Parathyroid adenoma (tissue), 2 donors: ENCODE data around the gene SLC35F5.
A peak's percentile ranks its signal among the peaks of the same experiment; 100 is the strongest.

ENCODE experiments used
- H2AFZ ChIP-seq: fragments of 300-600 bp; sonication (generic); one replicate; pipeline ENCODE4 v1.7.0; 2017; ENCODE audit warnings: antibody characterized with exemption, mild to moderate bottlenecking
- H3K27ac ChIP-seq: fragments of 300-600 bp; sonication (generic); one replicate; pipeline ENCODE4 v1.7.0; 2017
- H3K27me3 ChIP-seq: fragments of 300-600 bp; sonication (generic); one replicate; pipeline ENCODE4 v1.7.0; 2017; ENCODE audit warnings: low read length; ENCODE audit not compliant: control insufficient read depth, insufficient read depth
- H3K36me3 ChIP-seq: fragments of 300-600 bp; sonication (generic); one replicate; pipeline ENCODE4 v1.7.0; 2017; ENCODE audit warnings: low read length; ENCODE audit not compliant: control insufficient read depth, insufficient read depth
- H3K4me1 ChIP-seq: fragments of 300-600 bp; sonication (generic); one replicate; pipeline ENCODE4 v1.7.0; 2017; ENCODE audit warnings: control low read depth
- H3K4me2 ChIP-seq: fragments of 300-600 bp; sonication (generic); one replicate; pipeline ENCODE4 v1.7.0; 2017; ENCODE audit warnings: low read length
- H3K4me3 ChIP-seq: fragments of 300-600 bp; sonication (generic); one replicate; pipeline ENCODE4 v1.7.0; 2017; ENCODE audit warnings: low read depth, low read length
- H3K79me2 ChIP-seq: fragments of 300-600 bp; sonication (generic); one replicate; pipeline ENCODE4 v1.7.0; 2017; ENCODE audit warnings: control low read depth
- H3K9ac ChIP-seq: fragments of 300-600 bp; sonication (generic); one replicate; pipeline ENCODE4 v1.7.0; 2017; ENCODE audit warnings: mild to moderate bottlenecking
- H3K9me3 ChIP-seq: fragments of 300-600 bp; sonication (generic); one replicate; pipeline ENCODE4 v1.7.0; 2017; ENCODE audit warnings: low read length; ENCODE audit not compliant: control insufficient read depth
- CTCF ChIP-seq: fragments of 300-600 bp; sonication (generic); IDR thresholded peaks from one replicate; pipeline ENCODE4 v1.7.0; 2017; ENCODE audit warnings: antibody characterized with exemption, mild to moderate bottlenecking
- donor health status: primary hyperparathyroidism.

SLC35F5 gene

DNA sequence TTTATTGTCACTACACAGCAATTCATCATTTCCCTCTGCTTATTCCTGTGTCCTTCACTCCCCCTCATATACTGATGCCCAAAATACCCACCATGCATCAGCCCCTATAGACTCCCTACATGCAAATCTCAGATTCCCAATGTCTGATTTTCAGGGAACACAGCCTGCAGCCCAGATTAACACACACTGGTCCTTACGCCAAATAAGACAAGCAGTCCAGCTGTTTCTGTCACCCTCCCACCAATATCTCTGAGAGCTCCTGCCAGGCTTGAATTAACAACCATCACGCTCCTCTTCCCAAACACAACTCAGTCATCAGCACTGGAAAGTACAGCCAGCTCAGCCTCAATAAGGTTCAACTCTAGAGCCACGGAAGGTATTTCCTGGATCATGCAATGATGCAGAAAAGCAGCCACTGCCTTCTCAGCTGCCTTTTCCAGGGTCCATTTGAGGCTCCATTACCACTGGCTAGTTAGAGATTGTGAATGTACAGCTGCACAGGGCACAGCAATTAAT lies 39.0 kb upstream of the SLC35F5 start:
- H3K4me3 ChIP-seq, result no peak overlapping the region
- H3K9ac ChIP-seq, result no peak overlapping the region
- H3K4me1 ChIP-seq, result no peaks in the 10 kb centered on the region
- no peaks in the 10 kb centered on the region for H3K36me3 ChIP-seq
- H3K79me2 ChIP-seq, result no peaks in the 10 kb centered on the region
- H3K9me3 ChIP-seq, result no peaks in the 10 kb centered on the region
- H3K4me2 ChIP-seq, result no peak overlapping the region
- H3K27me3 ChIP-seq, result no peaks in the 10 kb centered on the region
- no peak overlapping the region for H3K27ac ChIP-seq
- no peak for TF ChIP-seq CTCF
- H2AFZ ChIP-seq, result no peak overlapping the region

DNA sequence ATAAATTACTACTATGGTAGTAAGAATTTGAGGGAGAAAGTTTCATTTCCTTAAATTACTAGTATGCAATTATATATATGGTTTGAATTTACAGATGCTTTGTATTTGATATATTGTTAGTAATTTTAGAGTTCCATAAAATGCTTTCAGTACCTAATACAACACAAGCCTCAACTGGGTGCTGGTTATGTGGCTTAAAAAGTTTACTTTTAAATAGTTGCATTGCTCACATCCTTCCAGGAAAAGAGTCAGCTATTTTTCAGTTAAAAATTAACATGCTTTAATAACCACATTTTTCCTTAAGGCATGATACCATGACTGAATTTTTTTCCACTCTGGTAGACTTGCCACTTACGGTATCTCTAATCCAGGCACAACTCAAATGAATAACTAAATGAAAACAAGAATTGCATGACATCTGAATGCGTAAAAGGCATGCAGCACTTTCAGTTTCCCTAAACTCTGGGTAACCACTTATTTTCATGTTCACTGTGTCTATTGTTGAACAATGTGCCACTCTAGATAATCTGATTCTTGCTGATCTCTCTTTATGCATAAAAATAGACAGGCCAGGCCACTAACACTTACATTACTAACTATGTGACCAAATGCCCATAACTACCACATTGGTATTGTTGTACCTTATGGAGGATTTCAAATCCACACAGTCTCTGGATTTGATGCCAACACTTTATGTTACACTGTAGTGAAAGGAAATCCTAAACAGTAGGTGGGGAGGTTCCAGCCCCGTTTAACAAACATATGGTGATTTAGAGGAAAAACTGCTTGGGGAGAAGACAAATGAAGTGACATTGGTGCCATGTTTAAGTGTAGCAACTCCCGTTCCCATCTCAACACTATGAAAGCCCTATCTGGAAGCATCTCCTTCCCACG lies 35.5 kb upstream of the SLC35F5 start:
- Histone ChIP-seq H3K79me2 (no peaks in the 10 kb centered on the region), H3K9me3 (no peaks in the 10 kb centered on the region), H3K27me3 (no peaks in the 10 kb centered on the region), H3K4me2 (no peak overlapping the region), H3K36me3 (no peaks in the 10 kb centered on the region), H3K27ac (no peak overlapping the region), H3K9ac (no peak overlapping the region), H3K4me3 (no peak overlapping the region), H2AFZ (no peak overlapping the region), H3K4me1 (no peaks in the 10 kb centered on the region)
- no peak for TF ChIP-seq CTCF

- H3K36me3 ChIP-seq, result no peaks in the 10 kb centered on the region
- peaks cover 12% of the 10 kb centered on the region for H3K4me1 ChIP-seq
- H3K27me3 ChIP-seq, result no peaks in the 10 kb centered on the region
- H3K79me2 ChIP-seq, result no peaks in the 10 kb centered on the region
- H3K9me3 ChIP-seq, result no peaks in the 10 kb centered on the region
- no peak overlapping the region for H3K9ac ChIP-seq
- peak overlapping the region; percentile 86 for H2AFZ ChIP-seq
- H3K4me2 ChIP-seq, result peak overlapping the region; percentile 45
- TF ChIP-seq CTCF, result no peak
- no peak overlapping the region for H3K4me3 ChIP-seq
- peak overlapping the region; percentile 62 for H3K27ac ChIP-seq
These were observed 28.6 kb upstream of the SLC35F5 start for GRCh38 chr2:113784823-113785744.

DNA sequence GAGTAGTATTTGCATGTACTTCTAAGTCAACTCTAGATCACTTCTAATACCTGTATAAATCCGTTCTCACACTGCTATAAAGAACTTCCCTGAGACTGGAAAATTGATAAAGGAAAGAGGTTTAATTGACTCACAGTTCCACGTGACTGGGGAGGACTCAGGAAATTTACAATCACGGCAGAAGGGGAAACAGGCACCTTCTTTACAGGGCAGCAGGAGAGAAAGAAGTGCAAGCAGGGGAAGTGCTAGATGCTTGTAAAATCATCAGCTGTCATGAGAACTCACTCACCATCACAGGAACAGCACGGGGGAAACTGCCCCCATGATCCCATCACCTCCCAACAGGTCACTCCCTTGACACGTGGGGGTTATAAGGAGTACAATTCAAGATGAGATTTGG lies 24.0 kb upstream of the SLC35F5 start:
- Histone ChIP-seq H2AFZ (no peak overlapping the region), H3K36me3 (no peaks in the 10 kb centered on the region), H3K4me1 (peaks cover 9% of the 10 kb centered on the region), H3K4me2 (no peak overlapping the region), H3K27ac (no peak overlapping the region), H3K9me3 (no peaks in the 10 kb centered on the region), H3K79me2 (no peaks in the 10 kb centered on the region), H3K4me3 (no peak overlapping the region), H3K9ac (no peak overlapping the region), H3K27me3 (no peaks in the 10 kb centered on the region)
- TF ChIP-seq CTCF, result no peak
